Measurements from ENCODE around the gene YIF1A. TPM values are rescaled to one million over a fixed set of nuclear protein-coding genes. Genes with fewer than 3 reads are reported as not detected.

YIF1A gene
- polyA plus RNA-seq, 3 donors = 50.0 to 81.1 (median 63.8) TPM

- WGBS (ENCODE audit: insufficient coverage) = under 1% methylated on average over 61 of the region's 64 CpGs
- peaks cover 18 to 29% of the 10 kb centered on the region in 2 donors for H3K36me3 ChIP-seq (replicated peaks in 1 of 2; ENCODE audit: control insufficient read depth in 1 of 2, insufficient read depth in 2 of 2, low read length in 2 of 2)
- H4K20me1 ChIP-seq (ENCODE audit: insufficient read depth, low read length) = peaks cover 48% of the 10 kb centered on the region
- peaks cover 41% of the 10 kb centered on the region for H3K79me2 ChIP-seq (ENCODE audit: insufficient read depth, low read length)
- Mint-ChIP-seq H3K27ac (peak within 1 kb of the TSS; percentile 90 to 99 (median 96)), H3K4me1 (peaks cover 33% of the 10 kb centered on the region), H3K36me3 (peaks cover 24 to 27% of the 10 kb centered on the region in 2 donors), H3K27me3 (ENCODE audit: low read depth in 3 of 3) (peaks cover 0 to 3% (median 3%) of the 10 kb centered on the region in 3 donors), H3K9me3 (no peaks in the 10 kb centered on the region), H3K4me3 (peak within 1 kb of the TSS; percentile 93 to 98)
- TF ChIP-seq, protein P1, sequence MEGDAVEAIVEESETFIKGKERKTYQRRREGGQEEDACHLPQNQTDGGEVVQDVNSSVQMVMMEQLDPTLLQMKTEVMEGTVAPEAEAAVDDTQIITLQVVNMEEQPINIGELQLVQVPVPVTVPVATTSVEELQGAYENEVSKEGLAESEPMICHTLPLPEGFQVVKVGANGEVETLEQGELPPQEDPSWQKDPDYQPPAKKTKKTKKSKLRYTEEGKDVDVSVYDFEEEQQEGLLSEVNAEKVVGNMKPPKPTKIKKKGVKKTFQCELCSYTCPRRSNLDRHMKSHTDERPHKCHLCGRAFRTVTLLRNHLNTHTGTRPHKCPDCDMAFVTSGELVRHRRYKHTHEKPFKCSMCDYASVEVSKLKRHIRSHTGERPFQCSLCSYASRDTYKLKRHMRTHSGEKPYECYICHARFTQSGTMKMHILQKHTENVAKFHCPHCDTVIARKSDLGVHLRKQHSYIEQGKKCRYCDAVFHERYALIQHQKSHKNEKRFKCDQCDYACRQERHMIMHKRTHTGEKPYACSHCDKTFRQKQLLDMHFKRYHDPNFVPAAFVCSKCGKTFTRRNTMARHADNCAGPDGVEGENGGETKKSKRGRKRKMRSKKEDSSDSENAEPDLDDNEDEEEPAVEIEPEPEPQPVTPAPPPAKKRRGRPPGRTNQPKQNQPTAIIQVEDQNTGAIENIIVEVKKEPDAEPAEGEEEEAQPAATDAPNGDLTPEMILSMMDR (IDR thresholded peaks at IDR 0.05) = no peak
- peak within 1 kb of the TSS; percentile 80 to 99 (median 97) for H3K4me3 ChIP-seq (replicated peaks in 1 of 3; ENCODE audit: low read depth in 2 of 3, low read length in 3 of 3)
- intact Hi-C loops (cut with micrococcal nuclease) = loop anchor here in 1 of 2 donors (2.0 kb wide), 1 partner anchor 20 kb away; the partner anchor contains the start of gene YIF1A
- peak within 1 kb of the TSS; percentile 86 for H3K9ac ChIP-seq (ENCODE audit: insufficient read depth, low read length, poor library complexity, severe bottlenecking)
- H3K4me2 ChIP-seq (replicated peaks; ENCODE audit: extremely low read depth, low read length, poor library complexity, severe bottlenecking) = peak within 1 kb of the TSS; percentile 97
- DNase-seq = peak; percentile 99 to 100 (median 99)
- peak within 1 kb of the TSS; percentile 83 for H2AFZ ChIP-seq (ENCODE audit: insufficient read depth, low read depth, low read length, poor library complexity, severe bottlenecking)
- no peaks in the 10 kb centered on the region for H3K27me3 ChIP-seq (ENCODE audit: control insufficient read depth in 2 of 2, insufficient read depth in 2 of 2, low read length in 2 of 2)
- no peaks in the 10 kb centered on the region for H3K9me3 ChIP-seq (replicated peaks in 1 of 2; ENCODE audit: control insufficient read depth in 1 of 2, insufficient read depth in 1 of 2, low read length in 2 of 2)
- H3K4me1 ChIP-seq (ENCODE audit: control insufficient read depth in 1 of 2, insufficient read depth in 2 of 2, low read length in 2 of 2) = peaks cover 26 to 35% of the 10 kb centered on the region in 2 donors
- H3K27ac ChIP-seq (ENCODE audit: low read depth in 1 of 2, low read length in 2 of 2) = peak within 1 kb of the TSS; percentile 82 to 85
Measured at GRCh38 chr11:66268244-66268951, 20.5 kb downstream of the YIF1A start, which contains the start of gene RAB1B. Gene RAB1B, plus strand, starts transcription at chr11:66268639. Its CDS starts 41 bp downstream, at chr11:66268680.

DNA sequence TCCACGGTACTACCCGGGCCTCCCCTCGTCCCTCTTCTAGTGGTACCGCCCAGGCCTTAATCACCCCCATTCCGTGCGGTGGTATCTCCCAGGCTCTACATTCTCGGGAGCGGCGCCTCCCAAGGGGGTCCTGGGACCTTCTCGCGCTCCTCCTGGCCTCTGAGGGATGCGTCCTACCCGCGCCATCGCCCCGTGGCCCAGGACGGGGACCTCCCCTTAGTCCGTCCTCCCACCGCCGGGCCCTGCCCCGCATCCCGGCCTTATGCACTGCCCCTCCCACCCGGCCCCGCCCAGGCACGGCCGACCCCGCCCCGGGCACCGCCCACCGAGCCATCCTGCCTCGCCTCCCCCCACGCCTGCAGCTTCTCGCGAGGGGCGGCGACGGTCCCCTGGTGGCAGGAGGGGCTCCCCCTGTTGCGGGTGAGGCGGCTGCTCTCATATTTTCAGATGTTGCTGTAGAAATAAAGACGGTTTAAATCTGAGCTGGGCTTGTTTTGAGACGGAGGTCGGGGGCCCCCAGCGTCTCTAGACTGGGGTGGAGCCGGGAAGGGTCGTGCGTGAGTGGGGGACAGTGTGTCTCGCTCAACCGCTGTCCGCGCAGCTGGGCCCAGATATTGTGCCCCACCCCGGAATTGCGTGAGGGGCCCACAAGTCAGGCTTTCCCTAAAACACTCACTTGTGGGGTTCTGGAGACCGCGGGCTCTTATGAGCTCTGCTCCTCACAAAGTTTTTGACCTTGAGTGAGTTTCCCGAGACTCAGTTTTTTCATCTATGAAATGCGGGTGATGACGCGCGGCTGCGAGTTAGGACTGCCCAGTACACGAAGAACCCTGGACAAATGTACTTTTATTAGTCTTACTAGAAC is 21.3 kb downstream of the YIF1A start:
- Histone ChIP-seq H3K27me3 (ENCODE audit: control insufficient read depth in 2 of 2, insufficient read depth in 2 of 2, low read length in 2 of 2) (no peaks in the 10 kb centered on the region), H3K4me2 (replicated peaks; ENCODE audit: extremely low read depth, low read length, poor library complexity, severe bottlenecking) (peak overlapping the region; percentile 97), H3K27ac (ENCODE audit: low read depth in 1 of 2, low read length in 2 of 2) (peak overlapping the region; percentile 82 to 85), H3K9ac (ENCODE audit: insufficient read depth, low read length, poor library complexity, severe bottlenecking) (peak overlapping the region; percentile 48), H3K4me1 (ENCODE audit: control insufficient read depth in 1 of 2, insufficient read depth in 2 of 2, low read length in 2 of 2) (peaks cover 26 to 35% of the 10 kb centered on the region in 2 donors), H3K36me3 (replicated peaks in 1 of 2; ENCODE audit: control insufficient read depth in 1 of 2, insufficient read depth in 2 of 2, low read length in 2 of 2) (peaks cover 11 to 21% of the 10 kb centered on the region in 2 donors), H4K20me1 (ENCODE audit: insufficient read depth, low read length) (peaks cover 40% of the 10 kb centered on the region), H3K79me2 (ENCODE audit: insufficient read depth, low read length) (peaks cover 39% of the 10 kb centered on the region), H3K9me3 (replicated peaks in 1 of 2; ENCODE audit: control insufficient read depth in 1 of 2, insufficient read depth in 1 of 2, low read length in 2 of 2) (no peaks in the 10 kb centered on the region), H3K4me3 (replicated peaks in 1 of 3; ENCODE audit: low read depth in 2 of 3, low read length in 3 of 3) (peak overlapping the region; percentile 63 to 99 (median 97)), H2AFZ (ENCODE audit: insufficient read depth, low read depth, low read length, poor library complexity, severe bottlenecking) (peak overlapping the region; percentile 83)
- intact Hi-C loops (cut with micrococcal nuclease) = loop anchor here in 1 of 2 donors (2.0 kb wide), 1 partner anchor 21 kb away; the partner anchor contains the start of gene YIF1A
- H3K36me3 Mint-ChIP-seq = peaks cover 16 to 19% of the 10 kb centered on the region in 2 donors
- H3K27ac Mint-ChIP-seq = peak overlapping the region; percentile 90 to 99 (median 96)
- WGBS (ENCODE audit: insufficient coverage) = 0% methylated on average over 41 of the region's 61 CpGs
- TF ChIP-seq, protein P1 (IDR thresholded peaks at IDR 0.05) = no peak
- DNase-seq = peak; percentile 57 to 76 (median 70)
- H3K27me3 Mint-ChIP-seq (ENCODE audit: low read depth in 3 of 3) = peaks cover 0 to 4% (median 3%) of the 10 kb centered on the region in 3 donors
- H3K4me1 Mint-ChIP-seq = peaks cover 33% of the 10 kb centered on the region
- H3K9me3 Mint-ChIP-seq = no peaks in the 10 kb centered on the region
- H3K4me3 Mint-ChIP-seq = peak overlapping the region; percentile 93 to 98
